Measurements from ENCODE around the gene CD59. TPM values are rescaled to one million over a fixed set of nuclear protein-coding genes. Genes with fewer than 3 reads are reported as not detected.

The CD59 gene
- total RNA-seq, 1 experiment from 2014 or later, result 736 TPM

DNA sequence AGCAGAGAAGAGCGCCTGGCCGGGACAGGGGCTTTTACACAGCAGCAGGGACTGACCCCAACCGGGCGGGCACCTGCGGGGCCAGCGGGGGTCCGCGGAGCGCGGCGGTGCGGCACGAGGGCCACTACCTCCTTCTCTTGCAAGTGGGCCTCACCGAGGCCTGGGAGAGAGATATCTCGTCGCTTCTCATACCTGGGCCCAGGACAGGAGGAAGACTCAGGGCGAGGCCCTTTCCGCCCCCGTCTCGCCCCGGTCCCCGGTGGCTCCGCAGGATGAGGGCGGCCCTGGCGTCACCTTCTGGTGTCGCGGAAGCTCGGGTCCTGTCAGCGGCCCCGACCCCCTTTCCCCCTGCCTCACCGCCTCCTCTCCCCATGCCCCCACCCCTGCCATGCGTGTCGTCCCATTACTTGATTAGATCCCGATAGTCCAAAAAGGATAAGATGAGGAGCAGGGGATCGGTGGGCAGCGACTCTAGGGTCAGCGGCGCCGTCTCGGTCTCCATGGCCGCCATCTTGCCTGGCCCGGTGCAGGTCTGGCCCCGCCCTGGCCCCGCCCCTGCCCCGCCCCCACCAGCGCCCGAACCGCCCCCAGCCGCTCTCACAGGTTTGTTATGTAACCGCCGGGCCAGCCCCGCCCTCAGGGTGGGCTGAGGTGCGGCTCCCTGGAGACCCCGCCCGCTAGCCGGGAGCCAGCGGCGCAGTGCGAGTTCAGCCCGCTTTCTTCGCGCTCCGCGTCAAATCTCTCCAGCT lies 37.9 kb upstream of the CD59 start, which contains the start of gene FBXO3:
Gene FBXO3 (minus strand): TSS at position 534 of the 749 bp plus-strand sequence. CDS start 23 bp downstream, at position 511.
- Histone ChIP-seq H3K27ac (ENCODE audit: low read length) (peak within 1 kb of the TSS; percentile 65), H3K36me3 (ENCODE audit: control insufficient read depth, insufficient read depth, low read length) (no peaks in the 10 kb centered on the region; the same call in none of the 2 replicates), H3K9me3 (ENCODE audit: control insufficient read depth, insufficient read depth, low read depth, low read length) (no peaks in the 10 kb centered on the region), H3K27me3 (ENCODE audit: control insufficient read depth, insufficient read depth, low read length) (no peaks in the 10 kb centered on the region), H3K4me1 (ENCODE audit: control insufficient read depth, insufficient read depth, low read length) (peaks cover 13% of the 10 kb centered on the region), H3K4me3 (ENCODE audit: low read depth in 2 of 2, low read length in 2 of 2) (peak within 1 kb of the TSS; percentile 83 to 84)
- CTCF ChIA-PET, result interaction anchor here (0.5 kb wide), 1 partner anchor 62 kb away, joined by 3 read pairs; no protein-coding TSS in a partner anchor
- ATAC-seq, result peak; percentile 95
- intact Hi-C loops (cut with micrococcal nuclease; ENCODE audit: unreplicated experiment), result no loop called here
- no peak for TF ChIP-seq TCF7L2 (IDR thresholded peaks at IDR 0.05; ENCODE audit: low read depth, low read length)
- TF ChIP-seq, protein P1, sequence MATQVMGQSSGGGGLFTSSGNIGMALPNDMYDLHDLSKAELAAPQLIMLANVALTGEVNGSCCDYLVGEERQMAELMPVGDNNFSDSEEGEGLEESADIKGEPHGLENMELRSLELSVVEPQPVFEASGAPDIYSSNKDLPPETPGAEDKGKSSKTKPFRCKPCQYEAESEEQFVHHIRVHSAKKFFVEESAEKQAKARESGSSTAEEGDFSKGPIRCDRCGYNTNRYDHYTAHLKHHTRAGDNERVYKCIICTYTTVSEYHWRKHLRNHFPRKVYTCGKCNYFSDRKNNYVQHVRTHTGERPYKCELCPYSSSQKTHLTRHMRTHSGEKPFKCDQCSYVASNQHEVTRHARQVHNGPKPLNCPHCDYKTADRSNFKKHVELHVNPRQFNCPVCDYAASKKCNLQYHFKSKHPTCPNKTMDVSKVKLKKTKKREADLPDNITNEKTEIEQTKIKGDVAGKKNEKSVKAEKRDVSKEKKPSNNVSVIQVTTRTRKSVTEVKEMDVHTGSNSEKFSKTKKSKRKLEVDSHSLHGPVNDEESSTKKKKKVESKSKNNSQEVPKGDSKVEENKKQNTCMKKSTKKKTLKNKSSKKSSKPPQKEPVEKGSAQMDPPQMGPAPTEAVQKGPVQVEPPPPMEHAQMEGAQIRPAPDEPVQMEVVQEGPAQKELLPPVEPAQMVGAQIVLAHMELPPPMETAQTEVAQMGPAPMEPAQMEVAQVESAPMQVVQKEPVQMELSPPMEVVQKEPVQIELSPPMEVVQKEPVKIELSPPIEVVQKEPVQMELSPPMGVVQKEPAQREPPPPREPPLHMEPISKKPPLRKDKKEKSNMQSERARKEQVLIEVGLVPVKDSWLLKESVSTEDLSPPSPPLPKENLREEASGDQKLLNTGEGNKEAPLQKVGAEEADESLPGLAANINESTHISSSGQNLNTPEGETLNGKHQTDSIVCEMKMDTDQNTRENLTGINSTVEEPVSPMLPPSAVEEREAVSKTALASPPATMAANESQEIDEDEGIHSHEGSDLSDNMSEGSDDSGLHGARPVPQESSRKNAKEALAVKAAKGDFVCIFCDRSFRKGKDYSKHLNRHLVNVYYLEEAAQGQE (IDR thresholded peaks at IDR 0.05; ENCODE audit: insufficient read depth in 1 of 2, low read depth in 2 of 2, low read length in 1 of 2), result no peak
- 0 out of 2 replicates have a peak, but pooled peaks have one; percentile 64 for TF ChIP-seq SIN3A (IDR thresholded peaks at IDR 0.05; ENCODE audit: borderline replicate concordance, insufficient read depth, low read depth, low read length)
- 0 out of 2 replicates have a peak, but pooled peaks have one; percentile 31 for TF ChIP-seq POLR2AphosphoS5 (IDR thresholded peaks at IDR 0.05; ENCODE audit: low read depth, low read length)
- no peak for TF ChIP-seq CTCF (IDR thresholded peaks at IDR 0.05)
- POLR2A ChIA-PET, result no interaction called here
- in situ Hi-C loops (cut with HindIII; ENCODE audit: low pct_unique_long_range_greater_than_20kb, low sequenced_read_pairs), result no loop called here
- no TSS peak for BruUV-seq (replicated peaks)
- no peak for DNase-seq (ENCODE audit: low read depth, low spot score)

DNA sequence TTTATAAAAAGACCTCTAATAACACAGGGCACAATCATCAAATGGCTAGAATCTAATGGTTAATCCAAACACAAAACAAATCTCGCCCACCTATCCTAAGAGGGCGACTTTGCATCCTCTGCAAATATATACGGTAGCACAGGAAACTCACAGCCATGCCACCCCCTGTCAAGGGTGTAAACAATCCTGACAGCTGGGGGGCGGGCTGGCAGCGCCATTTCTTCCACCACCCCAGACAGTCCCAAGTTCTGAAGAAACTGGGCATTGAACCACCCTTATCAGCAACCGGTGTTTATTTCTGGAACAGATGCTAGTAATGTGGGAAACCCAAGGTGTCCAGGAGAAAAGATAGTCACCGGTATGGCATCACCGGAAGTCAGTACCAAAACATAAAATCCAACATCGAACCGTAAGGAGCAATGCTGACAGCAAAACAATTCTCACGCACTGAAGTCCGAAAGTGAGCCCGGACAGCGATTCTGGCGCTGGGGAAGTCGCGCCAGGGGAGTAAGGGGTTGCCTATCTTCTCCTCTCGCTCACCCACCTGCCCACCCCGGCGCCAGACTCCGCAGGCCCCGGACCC lies 37.3 kb upstream of the CD59 start:
- POLR2A ChIA-PET, result no interaction called here
- Histone ChIP-seq H3K9me3 (ENCODE audit: control insufficient read depth, insufficient read depth, low read depth, low read length) (no peaks in the 10 kb centered on the region), H3K27ac (ENCODE audit: low read length) (peak overlapping the region; percentile 65), H3K27me3 (ENCODE audit: control insufficient read depth, insufficient read depth, low read length) (no peaks in the 10 kb centered on the region), H3K36me3 (ENCODE audit: control insufficient read depth, insufficient read depth, low read length) (peaks cover 3% of the 10 kb centered on the region), H3K4me1 (ENCODE audit: control insufficient read depth, insufficient read depth, low read length) (peaks cover 13% of the 10 kb centered on the region), H3K4me3 (ENCODE audit: low read depth in 2 of 2, low read length in 2 of 2) (peak overlapping the region; percentile 83 to 84)
- CTCF ChIA-PET, result interaction anchor here (0.5 kb wide), 1 partner anchor 62 kb away, joined by 3 read pairs; no protein-coding TSS in a partner anchor
- intact Hi-C loops (cut with micrococcal nuclease; ENCODE audit: unreplicated experiment), result no loop called here
- no peak for DNase-seq (ENCODE audit: low read depth, low spot score)
- peak; percentile 31 for ATAC-seq
- TF ChIP-seq, protein P1 (IDR thresholded peaks at IDR 0.05; ENCODE audit: insufficient read depth in 1 of 2, low read depth in 2 of 2, low read length in 1 of 2), result no peak
- TF ChIP-seq SIN3A (IDR thresholded peaks at IDR 0.05; ENCODE audit: borderline replicate concordance, insufficient read depth, low read depth, low read length) (peak; percentile 82; the same call in 1 of the 2 replicates), POLR2AphosphoS5 (IDR thresholded peaks at IDR 0.05; ENCODE audit: low read depth, low read length) (no peak)
- BruUV-seq (replicated peaks), result no TSS peak
- in situ Hi-C loops (cut with HindIII; ENCODE audit: low pct_unique_long_range_greater_than_20kb, low sequenced_read_pairs), result no loop called here
